Measurements from ENCODE around the gene RWDD4. TPM values are rescaled to one million over a fixed set of nuclear protein-coding genes. Genes with fewer than 3 reads are reported as not detected.

Gene RWDD4
- total and polyA plus RNA-seq, 2 experiments from 2014 or later = 20.6 to 30.3 TPM

GRCh38 chr4:183599284-183599683 lies 59.7 kb downstream of the RWDD4 start:
- H3K4me3 ChIP-seq = no peak overlapping the region

DNA sequence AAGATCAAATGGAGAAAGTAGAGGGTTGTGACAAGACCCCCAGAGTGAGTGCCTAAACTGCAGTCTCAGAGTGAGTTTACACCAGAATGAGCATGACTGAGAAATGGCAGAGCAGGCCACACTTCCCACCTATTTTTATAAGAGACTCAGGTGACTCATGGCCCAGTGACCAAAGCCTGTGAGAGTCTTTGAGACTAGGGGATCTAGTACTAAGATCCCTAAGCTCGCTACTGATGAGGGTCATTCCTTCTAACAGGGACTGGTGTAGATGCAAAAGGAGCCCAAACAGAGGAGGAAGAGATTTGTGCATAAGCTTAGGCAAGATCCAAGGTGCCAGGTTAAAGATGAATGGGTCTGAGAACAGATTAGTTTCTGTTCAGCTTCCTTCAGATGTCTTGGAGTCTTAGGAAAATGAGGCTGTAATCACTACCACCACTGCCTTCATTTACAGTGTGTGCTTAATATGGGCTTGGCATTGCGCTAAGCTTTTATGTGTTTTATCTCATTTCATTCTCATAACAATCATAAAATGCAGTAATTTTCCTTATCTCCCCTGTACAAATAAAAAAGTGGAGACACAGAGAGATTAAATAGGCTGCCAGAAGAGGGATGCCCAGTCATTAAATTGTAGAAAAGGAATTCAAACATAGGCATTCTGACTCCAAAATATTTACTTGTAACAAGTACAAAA lies 62.8 kb downstream of the RWDD4 start:
- 42% methylated on average over 2 of the region's 2 CpGs for WGBS (ENCODE audit: low lambda C conversion rate, missing lambda C conversion rate)
- Histone ChIP-seq H3K4me2 (peak overlapping the region; percentile 15), H3K9me2 (replicated peaks; ENCODE audit: insufficient read depth) (no peaks in the 10 kb centered on the region), H3K4me1 (ENCODE audit: insufficient read depth) (peaks cover 20% of the 10 kb centered on the region), H3K27me3 (no peaks in the 10 kb centered on the region), H3K27ac (peak overlapping the region; percentile 62), H4K20me1 (ENCODE audit: insufficient read depth, poor library complexity, severe bottlenecking) (no peaks in the 10 kb centered on the region), H3K9me3 (ENCODE audit: low read depth) (no peaks in the 10 kb centered on the region), H3K4me3 (no peak overlapping the region), H3K36me3 (replicated peaks; ENCODE audit: insufficient read depth, low read depth) (no peaks in the 10 kb centered on the region), H3K79me2 (no peaks in the 10 kb centered on the region), H2AFZ (no peak overlapping the region)
- DNase-seq (ENCODE audit: low spot score) = peak; percentile 59
- TF ChIP-seq EZH2phosphoT487 (IDR thresholded peaks at IDR 0.05; ENCODE audit: low read depth, severe bottlenecking, unreplicated experiment) = no peak
- no peak for TF ChIP-seq EZH2 (IDR thresholded peaks at IDR 0.05; ENCODE audit: borderline replicate concordance)
- TF ChIP-seq, protein P1, sequence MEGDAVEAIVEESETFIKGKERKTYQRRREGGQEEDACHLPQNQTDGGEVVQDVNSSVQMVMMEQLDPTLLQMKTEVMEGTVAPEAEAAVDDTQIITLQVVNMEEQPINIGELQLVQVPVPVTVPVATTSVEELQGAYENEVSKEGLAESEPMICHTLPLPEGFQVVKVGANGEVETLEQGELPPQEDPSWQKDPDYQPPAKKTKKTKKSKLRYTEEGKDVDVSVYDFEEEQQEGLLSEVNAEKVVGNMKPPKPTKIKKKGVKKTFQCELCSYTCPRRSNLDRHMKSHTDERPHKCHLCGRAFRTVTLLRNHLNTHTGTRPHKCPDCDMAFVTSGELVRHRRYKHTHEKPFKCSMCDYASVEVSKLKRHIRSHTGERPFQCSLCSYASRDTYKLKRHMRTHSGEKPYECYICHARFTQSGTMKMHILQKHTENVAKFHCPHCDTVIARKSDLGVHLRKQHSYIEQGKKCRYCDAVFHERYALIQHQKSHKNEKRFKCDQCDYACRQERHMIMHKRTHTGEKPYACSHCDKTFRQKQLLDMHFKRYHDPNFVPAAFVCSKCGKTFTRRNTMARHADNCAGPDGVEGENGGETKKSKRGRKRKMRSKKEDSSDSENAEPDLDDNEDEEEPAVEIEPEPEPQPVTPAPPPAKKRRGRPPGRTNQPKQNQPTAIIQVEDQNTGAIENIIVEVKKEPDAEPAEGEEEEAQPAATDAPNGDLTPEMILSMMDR (IDR thresholded peaks at IDR 0.05; ENCODE audit: poor library complexity) = no peak

More at GRCh38 chr4:183599284-183599683, 59.7 kb downstream of the RWDD4 start:
- TF ChIP-seq EZH2 (IDR thresholded peaks at IDR 0.05; ENCODE audit: borderline replicate concordance) = no peak
- TF ChIP-seq, protein P1 (IDR thresholded peaks at IDR 0.05; ENCODE audit: poor library complexity) = no peak
- TF ChIP-seq EZH2phosphoT487 (IDR thresholded peaks at IDR 0.05; ENCODE audit: low read depth, severe bottlenecking, unreplicated experiment) = no peak
- H3K9me3 ChIP-seq (ENCODE audit: low read depth) = no peaks in the 10 kb centered on the region
- H3K79me2 ChIP-seq = no peaks in the 10 kb centered on the region
- peaks cover 20% of the 10 kb centered on the region for H3K4me1 ChIP-seq (ENCODE audit: insufficient read depth)
- H3K9me2 ChIP-seq (replicated peaks; ENCODE audit: insufficient read depth) = no peaks in the 10 kb centered on the region
- H3K27ac ChIP-seq = no peak overlapping the region
- H4K20me1 ChIP-seq (ENCODE audit: insufficient read depth, poor library complexity, severe bottlenecking) = no peaks in the 10 kb centered on the region
- H3K4me2 ChIP-seq = no peak overlapping the region
- no peak for DNase-seq (ENCODE audit: low spot score)
- H2AFZ ChIP-seq = no peak overlapping the region
- no peaks in the 10 kb centered on the region for H3K27me3 ChIP-seq
- no peaks in the 10 kb centered on the region for H3K36me3 ChIP-seq (replicated peaks; ENCODE audit: insufficient read depth, low read depth)

DNA sequence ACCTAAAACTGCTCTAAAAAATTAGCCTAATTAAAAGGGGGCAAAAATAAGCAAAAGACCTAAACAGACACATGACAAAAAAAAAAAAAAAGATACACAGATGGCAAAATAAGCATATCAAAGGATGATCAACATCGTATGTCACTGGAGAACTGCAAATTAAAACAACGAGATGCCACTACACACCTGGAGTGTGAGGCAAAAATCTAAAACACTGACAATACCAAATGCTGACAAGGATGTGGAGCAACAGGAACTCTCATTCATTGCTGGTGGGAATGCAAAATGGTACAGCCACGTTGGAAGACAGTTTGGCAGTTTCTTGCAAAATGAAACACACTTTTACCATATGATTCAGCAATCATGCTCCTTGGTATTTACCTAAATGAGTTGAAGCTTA lies 64.2 kb downstream of the RWDD4 start:
- 92% methylated on average over 3 of the region's 3 CpGs for WGBS (ENCODE audit: low lambda C conversion rate, missing lambda C conversion rate)
- Histone ChIP-seq H3K9me3 (ENCODE audit: low read depth) (no peaks in the 10 kb centered on the region), H3K9me2 (replicated peaks; ENCODE audit: insufficient read depth) (no peaks in the 10 kb centered on the region), H3K27ac (no peak overlapping the region), H3K79me2 (no peaks in the 10 kb centered on the region), H3K4me1 (ENCODE audit: insufficient read depth) (peaks cover 20% of the 10 kb centered on the region), H3K27me3 (no peaks in the 10 kb centered on the region), H2AFZ (no peak overlapping the region), H3K36me3 (replicated peaks; ENCODE audit: insufficient read depth, low read depth) (no peaks in the 10 kb centered on the region), H3K4me2 (no peak overlapping the region), H3K4me3 (no peak overlapping the region), H4K20me1 (ENCODE audit: insufficient read depth, poor library complexity, severe bottlenecking) (no peaks in the 10 kb centered on the region)
- no peak for DNase-seq (ENCODE audit: low spot score)
- no peak for TF ChIP-seq EZH2 (IDR thresholded peaks at IDR 0.05; ENCODE audit: borderline replicate concordance)
- TF ChIP-seq EZH2phosphoT487 (IDR thresholded peaks at IDR 0.05; ENCODE audit: low read depth, severe bottlenecking, unreplicated experiment) = no peak
- TF ChIP-seq, protein P1 (IDR thresholded peaks at IDR 0.05; ENCODE audit: poor library complexity) = no peak
